Prostate gland (tissue), 2 donors: ENCODE results near the gene RHBDL3. TPM values are rescaled to one million over a fixed set of nuclear protein-coding genes. Genes with fewer than 3 reads are reported as not detected.

ENCODE experiments used
- DNase-seq: peaks from one replicate; pipeline ENCODE4 v3.0.0-alpha.2; 2019; ENCODE audit warnings: low spot score
- H3K27ac ChIP-seq, 2 donors: fragments of 200-600 bp; sonication (generic); 2 replicates each; pipeline ENCODE4 v1.5.1; 2017 to 2019
- H3K27me3 ChIP-seq: fragments of 200-600 bp; sonication (generic); replicated peaks from 2 replicates; pipeline ENCODE4 v1.5.1; 2019; ENCODE audit not compliant: insufficient read depth
- H3K36me3 ChIP-seq, 2 donors: fragments of 200-600 bp; sonication (generic); 1 replicate in 1 of 2; 2 replicates in 1 of 2; pipeline versions ENCODE4 v1.5.1 to v1.8.1; 2017 to 2019
- H3K4me1 ChIP-seq: fragments of 200-600 bp; sonication (generic); replicated peaks from 2 replicates; pipeline ENCODE4 v1.5.1; 2019
- H3K4me3 ChIP-seq, 2 donors: fragments of 200-600 bp; sonication (generic); 2 replicates each; pipeline ENCODE4 v1.5.1; 2017 to 2019
- H3K9me3 ChIP-seq: fragments of 200-600 bp; sonication (generic); 2 replicates; pipeline ENCODE4 v1.5.1; 2017
- CTCF ChIP-seq, 4 experiments: fragments of 200-600 bp in 2 of 4; fragments of 450-650 bp in 2 of 4; sonication (generic) in 2 of 4; IDR thresholded peaks; 1 replicate in 3 of 4; 2 replicates in 1 of 4; pipeline ENCODE4 v1.5.1; 2016 to 2019; ENCODE audit warnings: antibody characterized with exemption in 4 of 4, mild to moderate bottlenecking in 2 of 4, moderate library complexity in 2 of 4
- POLR2A ChIP-seq: fragments of 450-650 bp; IDR thresholded peaks from one replicate; pipeline ENCODE4 v1.6.1; 2016; ENCODE audit warnings: antibody characterized with exemption, mild to moderate bottlenecking
- POLR2AphosphoS5 ChIP-seq: sonication (generic); formaldehyde crosslinking; IDR thresholded peaks from one replicate; pipeline ENCODE4 v1.6.1; 2017; ENCODE audit warnings: antibody characterized with exemption
- WGBS: methylation state at CpG from one replicate; pipeline ENCODE4 v1.1.5; 2018; 5-methylcytosine and 5-hydroxymethylcytosine counted together
- intact Hi-C: fragments of 100-400 bp; cut with DNase I; formaldehyde crosslinking; loops from one replicate; pipeline ENCODE4 v1.14.2; 2022
- total RNA-seq, 2 donors: library from RNA; depleted of rRNA; stranded (reverse); fragments of >200 nt; gene quantifications; one replicate each; pipeline ENCODE4 v1.1.0, GENCODE V29; 2016

The RHBDL3 gene
- total RNA-seq, 2 donors from 2014 or later, result 0.77 to 2.7 TPM

- WGBS, result 61% methylated on average over 2 of the region's 2 CpGs
- H3K4me3 ChIP-seq, result no peak overlapping the region
- H3K4me1 ChIP-seq, result no peaks in the 10 kb centered on the region
- TF ChIP-seq POLR2AphosphoS5 (no peak), CTCF (IDR thresholded peaks at IDR 0.05) (no peak), POLR2A (no peak)
- H3K36me3 ChIP-seq, result no peaks in the 10 kb centered on the region
- no peak for DNase-seq
- H3K27ac ChIP-seq, result no peak overlapping the region
- intact Hi-C loops, result no loop called here
- no peaks in the 10 kb centered on the region for H3K27me3 ChIP-seq
- no peaks in the 10 kb centered on the region for H3K9me3 ChIP-seq
Measured at GRCh38 chr17:32333187-32333586, 67.6 kb downstream of the RHBDL3 start.

GRCh38 chr17:32335046-32335445 lies 69.4 kb downstream of the RHBDL3 start:
- Histone ChIP-seq H3K27me3 (no peaks in the 10 kb centered on the region), H3K27ac (no peak overlapping the region), H3K4me1 (no peaks in the 10 kb centered on the region), H3K36me3 (no peaks in the 10 kb centered on the region), H3K4me3 (no peak overlapping the region), H3K9me3 (no peaks in the 10 kb centered on the region)
- intact Hi-C loops, result no loop called here
- no peak for TF ChIP-seq POLR2A
- TF ChIP-seq POLR2AphosphoS5, result no peak
- TF ChIP-seq CTCF (IDR thresholded peaks at IDR 0.05), result no peak
- DNase-seq, result no peak

GRCh38 chr17:32335687-32336086 lies 70.1 kb downstream of the RHBDL3 start:
- intact Hi-C loops, result no loop called here
- Histone ChIP-seq H3K4me3 (no peak overlapping the region), H3K27ac (no peak overlapping the region), H3K36me3 (no peaks in the 10 kb centered on the region), H3K27me3 (no peaks in the 10 kb centered on the region), H3K9me3 (no peaks in the 10 kb centered on the region), H3K4me1 (no peaks in the 10 kb centered on the region)
- no peak for DNase-seq
- 77% methylated on average over 4 of the region's 4 CpGs for WGBS
- no peak for TF ChIP-seq POLR2AphosphoS5
- no peak for TF ChIP-seq POLR2A
- no peak for TF ChIP-seq CTCF (IDR thresholded peaks at IDR 0.05)

- TF ChIP-seq POLR2AphosphoS5 (no peak), CTCF (IDR thresholded peaks at IDR 0.05) (peak in 1 of 4 experiments; percentile 13)
- 1% methylated on average over 13 of the region's 13 CpGs for whole genome bisulfite sequencing
Measured at GRCh38 chr17:32341141-32341856, 75.7 kb downstream of the RHBDL3 start.

GRCh38 chr17:32341857-32342602 lies 76.4 kb downstream of the RHBDL3 start, which contains the start of gene C17orf75:
Gene C17orf75, minus strand, starts transcription at chr17:32342173. Its CDS starts 34 bp downstream, at chr17:32342139.
- H3K27ac ChIP-seq, result peak within 1 kb of the TSS; percentile 80 to 82
- no peaks in the 10 kb centered on the region for H3K36me3 ChIP-seq
- no peaks in the 10 kb centered on the region for H3K9me3 ChIP-seq
- peak; percentile 66 for DNase-seq
- H3K4me1 ChIP-seq, result peaks cover 3% of the 10 kb centered on the region
- intact Hi-C loops, result no loop called here
- no peaks in the 10 kb centered on the region for H3K27me3 ChIP-seq
- peak within 1 kb of the TSS; percentile 49 to 53 for H3K4me3 ChIP-seq
- 4% methylated on average over 39 of the region's 47 CpGs for WGBS
- TF ChIP-seq POLR2A, result peak; percentile 38
- peak in 1 of 4 experiments; percentile 12 for TF ChIP-seq CTCF (IDR thresholded peaks at IDR 0.05)
- TF ChIP-seq POLR2AphosphoS5, result peak; percentile 74

More at GRCh38 chr17:32341141-32341856, 75.7 kb downstream of the RHBDL3 start:
- no peaks in the 10 kb centered on the region for H3K9me3 ChIP-seq
- peak overlapping the region; percentile 80 to 82 for H3K27ac ChIP-seq
- peaks cover 3% of the 10 kb centered on the region for H3K4me1 ChIP-seq
- H3K36me3 ChIP-seq, result no peaks in the 10 kb centered on the region
- DNase-seq, result no peak
- no peaks in the 10 kb centered on the region for H3K27me3 ChIP-seq
- H3K4me3 ChIP-seq, result peak overlapping the region; percentile 49 to 53
- intact Hi-C loops, result no loop called here
